ENCODE results near the gene KIF6. TPM values are rescaled to one million over a fixed set of nuclear protein-coding genes. Genes with fewer than 3 reads are reported as not detected.

KIF6 gene
- total and polyA plus RNA-seq, 2 of the 8 experiments (the other 6 are each of a cell fraction or from before 2014, with no cell fraction given), result 0.53 to 0.65 TPM

DNA sequence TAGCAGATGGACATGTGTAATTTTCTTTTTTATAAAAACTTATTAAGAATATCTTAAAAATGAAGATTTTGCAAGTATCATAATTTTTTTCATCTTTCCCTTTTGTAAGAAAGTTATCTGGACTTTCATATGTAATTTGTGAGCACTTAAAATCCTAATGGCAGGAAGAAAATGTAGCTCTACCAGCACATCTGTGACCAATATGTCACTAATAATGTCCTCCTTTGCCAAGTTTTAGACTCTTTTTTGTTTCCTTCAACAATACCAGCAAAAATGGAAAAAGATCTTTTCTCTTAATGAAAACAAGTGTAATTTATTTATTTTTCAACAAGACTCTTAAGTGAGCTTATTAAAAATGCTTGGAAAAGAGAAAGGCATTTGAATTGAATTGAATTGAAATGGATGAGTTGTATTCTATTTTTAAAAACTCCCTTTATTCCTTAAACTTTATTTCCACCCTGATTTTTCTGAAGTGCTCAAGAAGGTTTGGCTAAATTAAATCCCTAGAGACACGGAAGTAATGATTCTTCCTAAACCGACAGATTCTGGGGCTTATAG, 110.7 kb downstream of the KIF6 start (continued):
- TF ChIP-seq, protein P1, sequence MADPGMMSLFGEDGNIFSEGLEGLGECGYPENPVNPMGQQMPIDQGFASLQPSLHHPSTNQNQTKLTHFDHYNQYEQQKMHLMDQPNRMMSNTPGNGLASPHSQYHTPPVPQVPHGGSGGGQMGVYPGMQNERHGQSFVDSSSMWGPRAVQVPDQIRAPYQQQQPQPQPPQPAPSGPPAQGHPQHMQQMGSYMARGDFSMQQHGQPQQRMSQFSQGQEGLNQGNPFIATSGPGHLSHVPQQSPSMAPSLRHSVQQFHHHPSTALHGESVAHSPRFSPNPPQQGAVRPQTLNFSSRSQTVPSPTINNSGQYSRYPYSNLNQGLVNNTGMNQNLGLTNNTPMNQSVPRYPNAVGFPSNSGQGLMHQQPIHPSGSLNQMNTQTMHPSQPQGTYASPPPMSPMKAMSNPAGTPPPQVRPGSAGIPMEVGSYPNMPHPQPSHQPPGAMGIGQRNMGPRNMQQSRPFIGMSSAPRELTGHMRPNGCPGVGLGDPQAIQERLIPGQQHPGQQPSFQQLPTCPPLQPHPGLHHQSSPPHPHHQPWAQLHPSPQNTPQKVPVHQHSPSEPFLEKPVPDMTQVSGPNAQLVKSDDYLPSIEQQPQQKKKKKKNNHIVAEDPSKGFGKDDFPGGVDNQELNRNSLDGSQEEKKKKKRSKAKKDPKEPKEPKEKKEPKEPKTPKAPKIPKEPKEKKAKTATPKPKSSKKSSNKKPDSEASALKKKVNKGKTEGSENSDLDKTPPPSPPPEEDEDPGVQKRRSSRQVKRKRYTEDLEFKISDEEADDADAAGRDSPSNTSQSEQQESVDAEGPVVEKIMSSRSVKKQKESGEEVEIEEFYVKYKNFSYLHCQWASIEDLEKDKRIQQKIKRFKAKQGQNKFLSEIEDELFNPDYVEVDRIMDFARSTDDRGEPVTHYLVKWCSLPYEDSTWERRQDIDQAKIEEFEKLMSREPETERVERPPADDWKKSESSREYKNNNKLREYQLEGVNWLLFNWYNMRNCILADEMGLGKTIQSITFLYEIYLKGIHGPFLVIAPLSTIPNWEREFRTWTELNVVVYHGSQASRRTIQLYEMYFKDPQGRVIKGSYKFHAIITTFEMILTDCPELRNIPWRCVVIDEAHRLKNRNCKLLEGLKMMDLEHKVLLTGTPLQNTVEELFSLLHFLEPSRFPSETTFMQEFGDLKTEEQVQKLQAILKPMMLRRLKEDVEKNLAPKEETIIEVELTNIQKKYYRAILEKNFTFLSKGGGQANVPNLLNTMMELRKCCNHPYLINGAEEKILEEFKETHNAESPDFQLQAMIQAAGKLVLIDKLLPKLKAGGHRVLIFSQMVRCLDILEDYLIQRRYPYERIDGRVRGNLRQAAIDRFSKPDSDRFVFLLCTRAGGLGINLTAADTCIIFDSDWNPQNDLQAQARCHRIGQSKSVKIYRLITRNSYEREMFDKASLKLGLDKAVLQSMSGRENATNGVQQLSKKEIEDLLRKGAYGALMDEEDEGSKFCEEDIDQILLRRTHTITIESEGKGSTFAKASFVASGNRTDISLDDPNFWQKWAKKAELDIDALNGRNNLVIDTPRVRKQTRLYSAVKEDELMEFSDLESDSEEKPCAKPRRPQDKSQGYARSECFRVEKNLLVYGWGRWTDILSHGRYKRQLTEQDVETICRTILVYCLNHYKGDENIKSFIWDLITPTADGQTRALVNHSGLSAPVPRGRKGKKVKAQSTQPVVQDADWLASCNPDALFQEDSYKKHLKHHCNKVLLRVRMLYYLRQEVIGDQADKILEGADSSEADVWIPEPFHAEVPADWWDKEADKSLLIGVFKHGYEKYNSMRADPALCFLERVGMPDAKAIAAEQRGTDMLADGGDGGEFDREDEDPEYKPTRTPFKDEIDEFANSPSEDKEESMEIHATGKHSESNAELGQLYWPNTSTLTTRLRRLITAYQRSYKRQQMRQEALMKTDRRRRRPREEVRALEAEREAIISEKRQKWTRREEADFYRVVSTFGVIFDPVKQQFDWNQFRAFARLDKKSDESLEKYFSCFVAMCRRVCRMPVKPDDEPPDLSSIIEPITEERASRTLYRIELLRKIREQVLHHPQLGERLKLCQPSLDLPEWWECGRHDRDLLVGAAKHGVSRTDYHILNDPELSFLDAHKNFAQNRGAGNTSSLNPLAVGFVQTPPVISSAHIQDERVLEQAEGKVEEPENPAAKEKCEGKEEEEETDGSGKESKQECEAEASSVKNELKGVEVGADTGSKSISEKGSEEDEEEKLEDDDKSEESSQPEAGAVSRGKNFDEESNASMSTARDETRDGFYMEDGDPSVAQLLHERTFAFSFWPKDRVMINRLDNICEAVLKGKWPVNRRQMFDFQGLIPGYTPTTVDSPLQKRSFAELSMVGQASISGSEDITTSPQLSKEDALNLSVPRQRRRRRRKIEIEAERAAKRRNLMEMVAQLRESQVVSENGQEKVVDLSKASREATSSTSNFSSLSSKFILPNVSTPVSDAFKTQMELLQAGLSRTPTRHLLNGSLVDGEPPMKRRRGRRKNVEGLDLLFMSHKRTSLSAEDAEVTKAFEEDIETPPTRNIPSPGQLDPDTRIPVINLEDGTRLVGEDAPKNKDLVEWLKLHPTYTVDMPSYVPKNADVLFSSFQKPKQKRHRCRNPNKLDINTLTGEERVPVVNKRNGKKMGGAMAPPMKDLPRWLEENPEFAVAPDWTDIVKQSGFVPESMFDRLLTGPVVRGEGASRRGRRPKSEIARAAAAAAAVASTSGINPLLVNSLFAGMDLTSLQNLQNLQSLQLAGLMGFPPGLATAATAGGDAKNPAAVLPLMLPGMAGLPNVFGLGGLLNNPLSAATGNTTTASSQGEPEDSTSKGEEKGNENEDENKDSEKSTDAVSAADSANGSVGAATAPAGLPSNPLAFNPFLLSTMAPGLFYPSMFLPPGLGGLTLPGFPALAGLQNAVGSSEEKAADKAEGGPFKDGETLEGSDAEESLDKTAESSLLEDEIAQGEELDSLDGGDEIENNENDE (IDR thresholded peaks at IDR 0.05; ENCODE audit: insufficient replicate concordance, low read length), result no peak
- TF ChIP-seq SAP30 (IDR thresholded peaks at IDR 0.05; ENCODE audit: insufficient read depth, insufficient replicate concordance, low read length), result no peak
- TF ChIP-seq EGR1 (IDR thresholded peaks at IDR 0.05; ENCODE audit: borderline replicate concordance, low read depth, low read length), result no peak
- no peak for TF ChIP-seq TEAD4 (IDR thresholded peaks at IDR 0.05; ENCODE audit: low read depth, low read length)
- TF ChIP-seq TAF7 (optimal IDR thresholded peaks at IDR 0.05; ENCODE audit: borderline replicate concordance, low read depth, low read length), result no peak

Measured in H1 (cell line).